ENCODE results near the gene IER5L. TPM values are rescaled to one million over a fixed set of nuclear protein-coding genes. Genes with fewer than 3 reads are reported as not detected.

IER5L gene
- total and polyA plus RNA-seq, 2 experiments from 2014 or later: 4.3 to 81.7 TPM

DNA sequence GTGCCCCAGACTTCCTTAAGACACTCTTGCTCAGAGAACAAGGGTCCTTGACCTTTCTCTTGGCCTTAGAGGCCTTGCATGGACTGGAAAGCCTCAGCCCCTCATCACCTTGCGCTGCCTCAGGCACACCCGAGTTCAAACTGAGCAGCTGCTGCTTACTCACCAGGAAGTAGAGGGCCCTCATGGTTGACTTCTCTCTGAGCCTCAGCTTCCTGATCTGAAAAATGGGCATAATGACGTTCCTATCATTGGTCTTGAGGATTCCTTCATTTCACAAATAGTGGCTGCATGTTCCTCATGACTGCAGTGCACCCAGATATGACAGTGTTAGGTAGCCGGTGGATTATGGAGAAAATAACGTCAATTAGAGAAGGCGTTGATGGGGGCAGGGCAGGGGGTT is 28.6 kb downstream of the IER5L start:
- H3K4me3 ChIP-seq: no peak overlapping the region
- WGBS, 2 experiments (ENCODE audit: low coverage in 1 of 2, low lambda C conversion rate in 2 of 2, missing lambda C conversion rate in 2 of 2): 82 to 86% methylated on average over 6 of the region's 6 CpGs
- in situ Hi-C loops (cut with MboI): no loop called here

DNA sequence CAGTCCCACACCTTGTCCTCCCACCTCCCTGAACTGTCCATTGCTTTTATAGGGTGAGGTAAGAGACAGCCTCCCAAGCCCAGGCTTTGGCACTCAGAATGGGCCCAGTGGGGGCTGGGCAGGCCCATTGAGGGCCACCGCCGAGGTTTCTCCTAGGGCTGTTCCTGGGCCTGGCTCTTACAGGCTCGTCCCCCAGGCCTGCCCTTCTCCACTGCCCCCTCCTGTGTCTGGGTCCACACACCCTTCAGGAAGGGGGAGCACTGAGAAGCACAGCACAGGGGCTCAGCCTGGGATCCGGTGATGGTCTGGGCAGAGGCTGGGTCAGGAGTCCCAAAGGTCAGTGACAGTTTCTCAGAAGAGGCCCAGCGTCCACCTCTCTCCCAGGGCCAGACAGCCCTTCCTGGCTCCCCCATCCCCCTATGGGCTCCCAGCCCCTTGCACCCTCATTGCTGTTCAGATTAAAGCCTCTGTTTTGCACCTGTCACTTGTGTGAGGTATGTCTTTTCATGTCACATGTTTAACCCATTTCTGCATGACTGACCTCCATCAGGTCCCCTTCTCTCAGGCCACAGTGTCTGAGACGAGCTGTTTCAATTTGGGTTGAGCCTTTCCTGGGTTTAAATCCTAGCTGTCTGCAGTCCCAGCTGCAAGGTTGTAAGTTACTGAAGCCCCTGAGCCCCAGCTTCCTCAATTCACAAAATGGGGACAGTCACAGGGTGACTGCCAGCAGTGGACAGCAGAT is 29.4 kb downstream of the IER5L start:
- in situ Hi-C loops (cut with MboI): no loop called here
- no peak for DNase-seq
- H3F3A ChIP-seq (ENCODE audit: insufficient read depth): no peaks in the 10 kb centered on the region
- no peaks in the 10 kb centered on the region for H3K27me3 ChIP-seq (replicated peaks; ENCODE audit: insufficient read depth)
- no peak for TF ChIP-seq EZH2 (IDR thresholded peaks at IDR 0.05; ENCODE audit: insufficient read depth, poor library complexity, severe bottlenecking)
- no peak for TF ChIP-seq EZH2phosphoT487 (IDR thresholded peaks at IDR 0.05; ENCODE audit: insufficient read depth, low read depth)
- 64 to 68% methylated on average over 6 of the region's 6 CpGs for WGBS, 2 experiments (ENCODE audit: low coverage in 1 of 2, low lambda C conversion rate in 2 of 2, missing lambda C conversion rate in 2 of 2)
- H3K4me3 ChIP-seq: no peak overlapping the region
- H4K20me1 ChIP-seq (ENCODE audit: insufficient read depth): no peaks in the 10 kb centered on the region
- H3K4me1 ChIP-seq (ENCODE audit: insufficient read depth): peaks cover 29% of the 10 kb centered on the region
- H2AFZ ChIP-seq: no peak overlapping the region
- peaks cover 11% of the 10 kb centered on the region for H3K79me2 ChIP-seq (ENCODE audit: insufficient read depth)
- no peak overlapping the region for H3K9ac ChIP-seq
- H3K9me2 ChIP-seq (ENCODE audit: insufficient read depth): no peaks in the 10 kb centered on the region
- no peak overlapping the region for H3K27ac ChIP-seq
- no peaks in the 10 kb centered on the region for H3K9me3 ChIP-seq (ENCODE audit: low read depth)
- H3K4me2 ChIP-seq (ENCODE audit: unreplicated experiment): no peak overlapping the region
- no peaks in the 10 kb centered on the region for H3K36me3 ChIP-seq (ENCODE audit: low read depth)

More for the DNA sequence above, 28.6 kb downstream of the IER5L start:
- Histone ChIP-seq H2AFZ (no peak overlapping the region), H3K27ac (no peak overlapping the region), H3K79me2 (ENCODE audit: insufficient read depth) (peaks cover 4% of the 10 kb centered on the region; the same call in 1 of the 2 replicates), H3F3A (ENCODE audit: insufficient read depth) (no peaks in the 10 kb centered on the region), H3K4me1 (ENCODE audit: insufficient read depth) (peaks cover 24% of the 10 kb centered on the region), H3K9me2 (ENCODE audit: insufficient read depth) (no peaks in the 10 kb centered on the region), H4K20me1 (ENCODE audit: insufficient read depth) (no peaks in the 10 kb centered on the region), H3K27me3 (replicated peaks; ENCODE audit: insufficient read depth) (no peaks in the 10 kb centered on the region), H3K36me3 (ENCODE audit: low read depth) (no peaks in the 10 kb centered on the region), H3K9ac (no peak overlapping the region), H3K4me2 (ENCODE audit: unreplicated experiment) (no peak overlapping the region), H3K9me3 (ENCODE audit: low read depth) (no peaks in the 10 kb centered on the region)
- TF ChIP-seq EZH2phosphoT487 (IDR thresholded peaks at IDR 0.05; ENCODE audit: insufficient read depth, low read depth) (no peak), EZH2 (IDR thresholded peaks at IDR 0.05; ENCODE audit: insufficient read depth, poor library complexity, severe bottlenecking) (no peak)
- DNase-seq: no peak

DNA sequence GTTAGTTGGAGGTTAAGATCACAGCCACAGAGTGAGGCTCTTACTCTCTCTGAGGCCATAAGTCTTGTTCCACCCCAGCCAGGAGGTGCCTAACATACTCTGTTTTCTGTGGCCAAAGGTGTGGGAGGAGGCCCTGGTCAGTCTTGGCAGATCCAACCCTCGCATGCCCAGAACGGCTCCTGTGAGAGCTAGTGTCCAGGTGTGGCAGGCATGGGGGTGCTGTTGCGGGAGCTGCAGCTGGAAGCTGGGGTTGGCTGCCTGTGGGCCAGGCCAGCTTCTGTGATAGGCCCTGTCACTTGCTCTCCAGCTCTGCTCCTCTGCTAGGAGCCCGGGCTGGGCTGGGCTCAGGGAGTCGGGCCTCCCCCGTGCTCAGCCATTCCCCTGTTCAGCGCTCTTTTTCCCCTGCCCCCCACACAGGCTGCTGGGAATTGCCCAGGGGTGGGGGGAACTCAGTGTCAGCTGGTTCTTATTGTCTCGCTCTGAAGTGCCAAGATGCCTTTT is 31.6 kb downstream of the IER5L start:
- 17 to 21% methylated on average over 7 to 8 of the region's 8 CpGs for WGBS, 2 experiments (ENCODE audit: low coverage in 1 of 2, low lambda C conversion rate in 2 of 2, missing lambda C conversion rate in 2 of 2)
- Histone ChIP-seq H3F3A (ENCODE audit: insufficient read depth) (peaks cover 10% of the 10 kb centered on the region), H3K9me2 (ENCODE audit: insufficient read depth) (no peaks in the 10 kb centered on the region), H3K27me3 (replicated peaks; ENCODE audit: insufficient read depth) (no peaks in the 10 kb centered on the region), H3K36me3 (ENCODE audit: low read depth) (no peaks in the 10 kb centered on the region), H3K9me3 (ENCODE audit: low read depth) (no peaks in the 10 kb centered on the region), H3K9ac (peak overlapping the region; percentile 69), H3K4me1 (ENCODE audit: insufficient read depth) (peaks cover 48% of the 10 kb centered on the region), H2AFZ (no peak overlapping the region), H4K20me1 (ENCODE audit: insufficient read depth) (no peaks in the 10 kb centered on the region), H3K79me2 (ENCODE audit: insufficient read depth) (peaks cover 26% of the 10 kb centered on the region), H3K27ac (peak overlapping the region; percentile 84), H3K4me3 (no peak overlapping the region; the same call in 1 of the 2 replicates), H3K4me2 (ENCODE audit: unreplicated experiment) (no peak overlapping the region)
- in situ Hi-C loops (cut with MboI): no loop called here
- no peak for DNase-seq
- no peak for TF ChIP-seq EZH2 (IDR thresholded peaks at IDR 0.05; ENCODE audit: insufficient read depth, poor library complexity, severe bottlenecking)
- no peak for TF ChIP-seq EZH2phosphoT487 (IDR thresholded peaks at IDR 0.05; ENCODE audit: insufficient read depth, low read depth)

DNA sequence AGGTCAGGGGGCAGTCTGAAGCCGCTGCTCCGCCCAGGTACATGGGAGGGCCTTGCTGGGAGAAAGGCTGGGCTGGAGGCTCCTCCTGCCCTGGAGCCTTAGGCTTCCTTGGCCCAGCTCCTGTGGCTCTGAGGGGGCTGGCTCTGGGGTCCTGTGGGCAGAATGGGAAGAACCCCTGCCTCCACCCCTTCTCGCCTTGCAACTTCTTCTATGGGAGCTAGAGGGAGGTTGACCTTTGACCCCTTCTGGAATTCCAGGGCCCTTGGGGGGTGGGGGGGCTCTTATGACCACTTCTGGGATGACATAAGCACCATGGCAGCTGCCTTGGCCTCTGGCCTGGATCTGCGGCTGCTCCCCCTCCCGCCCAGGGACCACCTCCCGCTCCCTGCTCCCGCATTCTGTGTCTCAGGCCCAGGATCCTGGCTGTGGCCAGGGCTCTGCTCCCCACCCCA is 32.2 kb downstream of the IER5L start:
- H4K20me1 ChIP-seq (ENCODE audit: insufficient read depth): no peaks in the 10 kb centered on the region
- H3K9me3 ChIP-seq (ENCODE audit: low read depth): no peaks in the 10 kb centered on the region
- no peaks in the 10 kb centered on the region for H3K27me3 ChIP-seq (replicated peaks; ENCODE audit: insufficient read depth)
- H3K27ac ChIP-seq: peak overlapping the region; percentile 84
- H3K9ac ChIP-seq: peak overlapping the region; percentile 69
- in situ Hi-C loops (cut with MboI): no loop called here
- DNase-seq: peak; percentile 79
- WGBS, 2 experiments (ENCODE audit: low coverage in 1 of 2, low lambda C conversion rate in 2 of 2, missing lambda C conversion rate in 2 of 2): 23 to 36% methylated on average over 3 to 7 of the region's 7 CpGs
- H2AFZ ChIP-seq: no peak overlapping the region
- H3K36me3 ChIP-seq (ENCODE audit: low read depth): no peaks in the 10 kb centered on the region
- H3F3A ChIP-seq (ENCODE audit: insufficient read depth): peaks cover 14% of the 10 kb centered on the region
- H3K4me1 ChIP-seq (ENCODE audit: insufficient read depth): peaks cover 54% of the 10 kb centered on the region
- H3K4me2 ChIP-seq (ENCODE audit: unreplicated experiment): peak overlapping the region; percentile 40
- H3K79me2 ChIP-seq (ENCODE audit: insufficient read depth): peaks cover 30% of the 10 kb centered on the region
- H3K4me3 ChIP-seq: no peak overlapping the region; the same call in 1 of the 2 replicates
- no peaks in the 10 kb centered on the region for H3K9me2 ChIP-seq (ENCODE audit: insufficient read depth)
- TF ChIP-seq EZH2 (IDR thresholded peaks at IDR 0.05; ENCODE audit: insufficient read depth, poor library complexity, severe bottlenecking): no peak
- no peak for TF ChIP-seq EZH2phosphoT487 (IDR thresholded peaks at IDR 0.05; ENCODE audit: insufficient read depth, low read depth)

All from GM23248 (cell line).